ENCODE data around the gene TRPM1.

The TRPM1 gene

GRCh38 chr15:31025996-31026395 is 75.5 kb downstream of the TRPM1 start:
- no peaks in the 10 kb centered on the region for H3K27me3 ChIP-seq (ENCODE audit: control insufficient read depth in 1 of 2, insufficient read depth in 2 of 2, low read length in 2 of 2)
- H3K4me3 ChIP-seq (ENCODE audit: low read depth in 1 of 2, low read length in 2 of 2) = no peak overlapping the region
- H3K4me1 ChIP-seq (ENCODE audit: insufficient read depth, low read length) = no peaks in the 10 kb centered on the region
- H3K36me3 ChIP-seq (ENCODE audit: insufficient read depth, low read length) = no peaks in the 10 kb centered on the region
- no peak overlapping the region for H3K27ac ChIP-seq (ENCODE audit: low read depth, low read length)
- H3K9ac ChIP-seq (ENCODE audit: low read length) = no peak overlapping the region
- H3K9me3 ChIP-seq (ENCODE audit: low read length) = no peaks in the 10 kb centered on the region

- no peak overlapping the region for H3K9ac ChIP-seq (ENCODE audit: low read length)
- H3K27me3 ChIP-seq (ENCODE audit: control insufficient read depth in 1 of 2, insufficient read depth in 2 of 2, low read length in 2 of 2) = no peaks in the 10 kb centered on the region
- H3K4me3 ChIP-seq (ENCODE audit: low read depth in 1 of 2, low read length in 2 of 2) = no peak overlapping the region
- H3K9me3 ChIP-seq (ENCODE audit: low read length) = no peaks in the 10 kb centered on the region
- H3K36me3 ChIP-seq (ENCODE audit: insufficient read depth, low read length) = no peaks in the 10 kb centered on the region
- no peaks in the 10 kb centered on the region for H3K4me1 ChIP-seq (ENCODE audit: insufficient read depth, low read length)
- no peak overlapping the region for H3K27ac ChIP-seq (ENCODE audit: low read depth, low read length)
Observed at GRCh38 chr15:31024979-31025378, 76.5 kb downstream of the TRPM1 start.

DNA sequence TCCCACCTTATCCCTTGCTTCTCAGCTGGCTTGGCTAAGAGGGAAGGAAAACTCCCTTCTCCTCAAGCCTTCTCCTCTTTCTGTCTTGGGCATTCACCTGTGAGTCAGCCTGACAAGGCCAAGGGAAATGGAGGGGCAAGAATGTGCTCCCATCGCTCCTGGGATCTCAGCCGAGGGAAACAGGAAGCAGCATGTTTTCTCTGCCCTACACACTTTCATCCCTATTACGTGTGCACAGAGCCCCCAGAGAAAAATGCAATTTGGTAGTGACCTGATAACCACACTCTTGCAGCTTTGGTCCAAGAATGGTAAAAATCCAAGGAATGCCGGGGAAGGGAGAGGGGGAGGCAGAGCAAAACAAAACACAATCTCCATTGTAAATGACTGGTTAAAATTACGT is 77.2 kb downstream of the TRPM1 start:
- Histone ChIP-seq H3K9ac (ENCODE audit: low read length) (no peak overlapping the region), H3K9me3 (ENCODE audit: low read length) (no peaks in the 10 kb centered on the region), H3K36me3 (ENCODE audit: insufficient read depth, low read length) (no peaks in the 10 kb centered on the region), H3K4me3 (ENCODE audit: low read depth in 1 of 2, low read length in 2 of 2) (no peak overlapping the region), H3K27me3 (ENCODE audit: control insufficient read depth in 1 of 2, insufficient read depth in 2 of 2, low read length in 2 of 2) (no peaks in the 10 kb centered on the region), H3K27ac (ENCODE audit: low read depth, low read length) (no peak overlapping the region), H3K4me1 (ENCODE audit: insufficient read depth, low read length) (no peaks in the 10 kb centered on the region)

DNA sequence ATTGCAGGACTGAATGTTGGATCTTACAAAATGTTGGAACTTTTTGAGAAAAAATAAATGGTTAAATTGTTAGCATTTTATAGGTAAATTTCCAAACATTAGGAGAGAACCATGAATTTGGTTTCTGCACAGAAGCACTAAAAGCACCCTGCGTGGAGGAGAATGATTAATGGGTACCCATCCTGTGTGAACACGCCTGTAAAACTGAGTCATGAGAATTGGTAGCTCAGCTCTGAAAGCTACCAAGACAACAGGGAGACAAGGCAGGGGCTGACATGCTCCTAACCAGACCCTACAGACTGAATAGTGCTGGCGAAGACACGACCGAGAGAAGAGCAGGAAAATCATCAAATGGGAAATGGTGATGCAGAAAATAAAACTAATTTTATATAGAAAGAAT is 77.7 kb downstream of the TRPM1 start:
- Histone ChIP-seq H3K36me3 (ENCODE audit: insufficient read depth, low read length) (no peaks in the 10 kb centered on the region), H3K4me1 (ENCODE audit: insufficient read depth, low read length) (no peaks in the 10 kb centered on the region), H3K9me3 (ENCODE audit: low read length) (no peaks in the 10 kb centered on the region), H3K4me3 (ENCODE audit: low read depth in 1 of 2, low read length in 2 of 2) (no peak overlapping the region), H3K27ac (ENCODE audit: low read depth, low read length) (no peak overlapping the region), H3K27me3 (ENCODE audit: control insufficient read depth in 1 of 2, insufficient read depth in 2 of 2, low read length in 2 of 2) (no peaks in the 10 kb centered on the region), H3K9ac (ENCODE audit: low read length) (no peak overlapping the region)

DNA sequence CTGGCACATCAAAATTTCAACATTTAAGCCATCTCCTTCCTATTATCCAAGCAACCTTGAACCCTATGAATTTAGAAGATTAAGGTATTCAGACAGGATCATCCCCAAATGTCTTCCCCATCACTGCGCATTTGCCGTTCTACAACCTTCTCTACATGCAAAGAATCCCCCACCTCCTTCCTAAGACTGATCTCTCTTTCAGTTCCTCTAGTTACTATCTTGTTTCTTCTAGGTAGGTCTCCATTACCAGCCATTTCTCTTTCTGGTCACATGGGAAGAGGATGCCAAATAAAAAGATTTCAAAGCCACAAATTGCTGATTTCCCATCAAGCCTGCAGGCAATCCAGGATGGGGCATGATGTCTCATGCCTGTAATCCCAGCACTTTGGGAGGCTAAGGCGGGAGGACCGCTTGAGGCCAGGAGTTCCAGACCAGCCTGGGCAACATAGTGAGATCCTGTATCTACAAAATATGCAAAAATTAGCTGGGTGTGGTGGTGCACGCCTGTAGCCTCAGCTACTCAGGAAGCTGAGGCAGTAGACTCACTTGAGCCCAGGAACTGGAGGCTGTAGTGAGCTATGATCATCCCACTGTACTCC is 80.4 kb downstream of the TRPM1 start:
- no peaks in the 10 kb centered on the region for H3K4me1 ChIP-seq (ENCODE audit: insufficient read depth, low read length)
- no peak overlapping the region for H3K27ac ChIP-seq (ENCODE audit: low read depth, low read length)
- no peaks in the 10 kb centered on the region for H3K9me3 ChIP-seq (ENCODE audit: low read length)
- H3K27me3 ChIP-seq (ENCODE audit: control insufficient read depth in 1 of 2, insufficient read depth in 2 of 2, low read length in 2 of 2) = no peaks in the 10 kb centered on the region
- no peak overlapping the region for H3K9ac ChIP-seq (ENCODE audit: low read length)
- no peaks in the 10 kb centered on the region for H3K36me3 ChIP-seq (ENCODE audit: insufficient read depth, low read length)
- no peak overlapping the region for H3K4me3 ChIP-seq (ENCODE audit: low read depth in 1 of 2, low read length in 2 of 2)

DNA sequence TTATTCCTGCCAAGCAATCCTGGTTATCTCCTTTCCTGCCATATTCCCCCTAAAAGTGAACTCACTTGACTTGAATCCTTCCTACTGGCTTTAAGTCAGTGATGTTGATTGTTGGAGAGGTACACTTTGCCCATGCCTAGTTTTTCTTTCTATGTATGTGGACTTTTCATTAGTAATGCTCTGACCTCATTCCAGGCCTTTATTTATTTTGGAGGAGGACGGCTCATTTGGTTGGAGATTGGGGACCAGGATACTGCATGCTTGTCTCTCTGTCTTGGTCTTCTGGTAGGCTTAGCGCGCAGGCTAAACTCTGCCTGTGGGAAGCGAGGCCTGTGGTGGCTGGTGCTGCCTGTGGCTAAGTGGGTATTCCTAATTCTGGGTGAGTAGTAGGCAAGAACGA is 81.0 kb downstream of the TRPM1 start:
- Histone ChIP-seq H3K4me3 (ENCODE audit: low read depth in 1 of 2, low read length in 2 of 2) (no peak overlapping the region), H3K9ac (ENCODE audit: low read length) (no peak overlapping the region), H3K4me1 (ENCODE audit: insufficient read depth, low read length) (no peaks in the 10 kb centered on the region), H3K9me3 (ENCODE audit: low read length) (no peaks in the 10 kb centered on the region), H3K27me3 (ENCODE audit: control insufficient read depth in 1 of 2, insufficient read depth in 2 of 2, low read length in 2 of 2) (no peaks in the 10 kb centered on the region), H3K36me3 (ENCODE audit: insufficient read depth, low read length) (no peaks in the 10 kb centered on the region), H3K27ac (ENCODE audit: low read depth, low read length) (no peak overlapping the region)

DNA sequence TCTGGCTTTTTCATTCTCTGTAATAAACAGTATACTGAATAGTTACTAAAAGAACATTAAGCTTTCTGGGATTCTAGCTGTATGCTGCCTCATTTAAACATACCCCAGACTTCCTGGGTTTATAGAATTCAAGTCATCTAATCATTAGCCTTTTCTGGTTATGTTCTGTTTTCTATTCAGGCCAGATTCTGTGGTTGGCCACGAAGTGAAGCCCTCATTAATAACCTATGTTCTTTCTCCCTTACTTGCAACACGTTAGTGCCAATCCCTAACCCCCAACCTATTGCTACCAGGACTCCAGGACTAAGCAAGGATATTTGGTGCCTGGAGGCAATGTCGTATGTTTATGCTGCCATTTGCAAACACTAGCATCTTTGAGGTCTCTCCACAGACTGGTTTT is 81.5 kb downstream of the TRPM1 start:
- Histone ChIP-seq H3K9me3 (ENCODE audit: low read length) (no peaks in the 10 kb centered on the region), H3K27me3 (ENCODE audit: control insufficient read depth in 1 of 2, insufficient read depth in 2 of 2, low read length in 2 of 2) (no peaks in the 10 kb centered on the region), H3K4me3 (ENCODE audit: low read depth in 1 of 2, low read length in 2 of 2) (no peak overlapping the region), H3K27ac (ENCODE audit: low read depth, low read length) (no peak overlapping the region), H3K36me3 (ENCODE audit: insufficient read depth, low read length) (no peaks in the 10 kb centered on the region), H3K4me1 (ENCODE audit: insufficient read depth, low read length) (no peaks in the 10 kb centered on the region), H3K9ac (ENCODE audit: low read length) (no peak overlapping the region)

DNA sequence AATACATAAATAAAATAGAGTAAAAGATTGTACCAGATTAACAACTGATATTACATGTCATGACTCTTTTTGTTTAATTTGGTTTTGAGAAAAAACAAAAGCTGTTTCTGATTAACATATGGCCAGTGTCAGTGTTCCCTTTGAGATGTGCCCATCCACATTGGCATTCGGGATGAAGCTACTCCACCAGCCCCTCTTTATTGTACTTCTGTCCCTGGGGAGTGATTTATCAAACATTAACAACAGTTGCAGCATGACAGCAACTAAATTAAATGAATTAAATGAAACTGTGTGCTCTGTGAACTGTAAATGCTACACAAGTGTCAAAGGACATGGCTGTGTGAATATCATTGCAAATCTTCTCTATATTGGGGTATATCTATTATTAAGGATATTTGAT is 84.2 kb downstream of the TRPM1 start:
- no peak overlapping the region for H3K4me3 ChIP-seq (ENCODE audit: low read depth in 1 of 2, low read length in 2 of 2)
- no peaks in the 10 kb centered on the region for H3K27me3 ChIP-seq (ENCODE audit: control insufficient read depth in 1 of 2, insufficient read depth in 2 of 2, low read length in 2 of 2)
- H3K9me3 ChIP-seq (ENCODE audit: low read length) = peaks cover 3% of the 10 kb centered on the region
- H3K36me3 ChIP-seq (ENCODE audit: insufficient read depth, low read length) = no peaks in the 10 kb centered on the region
- no peak overlapping the region for H3K9ac ChIP-seq (ENCODE audit: low read length)
- no peak overlapping the region for H3K27ac ChIP-seq (ENCODE audit: low read depth, low read length)
- no peaks in the 10 kb centered on the region for H3K4me1 ChIP-seq (ENCODE audit: insufficient read depth, low read length)

DNA sequence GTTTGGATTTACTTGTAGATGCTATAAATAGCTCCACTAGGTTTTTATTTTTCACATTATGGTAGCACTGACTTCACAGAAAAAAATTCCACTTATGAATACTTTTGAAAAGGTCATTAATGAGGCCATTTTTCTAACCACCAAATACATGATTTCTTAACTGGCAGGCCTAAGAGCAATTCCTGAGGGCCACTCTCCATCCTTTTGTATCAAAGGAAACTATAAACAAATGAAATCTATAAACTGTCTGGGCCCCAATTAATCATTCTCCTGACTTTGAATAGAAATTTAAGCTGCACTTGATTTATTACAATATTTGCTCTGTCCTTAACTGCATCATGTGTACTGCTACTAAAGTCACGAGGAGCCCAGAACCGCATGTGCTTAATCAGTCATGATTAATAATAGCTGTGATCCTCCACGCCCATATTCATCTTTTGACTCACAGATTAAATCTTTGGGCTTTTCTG is 85.0 kb downstream of the TRPM1 start:
- no peak overlapping the region for H3K4me3 ChIP-seq (ENCODE audit: low read depth in 1 of 2, low read length in 2 of 2)
- no peaks in the 10 kb centered on the region for H3K4me1 ChIP-seq (ENCODE audit: insufficient read depth, low read length)
- H3K36me3 ChIP-seq (ENCODE audit: insufficient read depth, low read length) = no peaks in the 10 kb centered on the region
- H3K9me3 ChIP-seq (ENCODE audit: low read length) = peaks cover 4% of the 10 kb centered on the region
- H3K27ac ChIP-seq (ENCODE audit: low read depth, low read length) = no peak overlapping the region
- no peaks in the 10 kb centered on the region for H3K27me3 ChIP-seq (ENCODE audit: control insufficient read depth in 1 of 2, insufficient read depth in 2 of 2, low read length in 2 of 2)
- no peak overlapping the region for H3K9ac ChIP-seq (ENCODE audit: low read length)

GRCh38 chr15:31014608-31014925 is 87.0 kb downstream of the TRPM1 start:
- H3K4me3 ChIP-seq (ENCODE audit: low read depth in 1 of 2, low read length in 2 of 2) = no peak overlapping the region
- H3K27me3 ChIP-seq (ENCODE audit: control insufficient read depth in 1 of 2, insufficient read depth in 2 of 2, low read length in 2 of 2) = no peaks in the 10 kb centered on the region
- H3K9ac ChIP-seq (ENCODE audit: low read length) = no peak overlapping the region
- no peaks in the 10 kb centered on the region for H3K4me1 ChIP-seq (ENCODE audit: insufficient read depth, low read length)
- H3K36me3 ChIP-seq (ENCODE audit: insufficient read depth, low read length) = no peaks in the 10 kb centered on the region
- peaks cover 4% of the 10 kb centered on the region for H3K9me3 ChIP-seq (ENCODE audit: low read length)
- H3K27ac ChIP-seq (ENCODE audit: low read depth, low read length) = no peak overlapping the region

DNA sequence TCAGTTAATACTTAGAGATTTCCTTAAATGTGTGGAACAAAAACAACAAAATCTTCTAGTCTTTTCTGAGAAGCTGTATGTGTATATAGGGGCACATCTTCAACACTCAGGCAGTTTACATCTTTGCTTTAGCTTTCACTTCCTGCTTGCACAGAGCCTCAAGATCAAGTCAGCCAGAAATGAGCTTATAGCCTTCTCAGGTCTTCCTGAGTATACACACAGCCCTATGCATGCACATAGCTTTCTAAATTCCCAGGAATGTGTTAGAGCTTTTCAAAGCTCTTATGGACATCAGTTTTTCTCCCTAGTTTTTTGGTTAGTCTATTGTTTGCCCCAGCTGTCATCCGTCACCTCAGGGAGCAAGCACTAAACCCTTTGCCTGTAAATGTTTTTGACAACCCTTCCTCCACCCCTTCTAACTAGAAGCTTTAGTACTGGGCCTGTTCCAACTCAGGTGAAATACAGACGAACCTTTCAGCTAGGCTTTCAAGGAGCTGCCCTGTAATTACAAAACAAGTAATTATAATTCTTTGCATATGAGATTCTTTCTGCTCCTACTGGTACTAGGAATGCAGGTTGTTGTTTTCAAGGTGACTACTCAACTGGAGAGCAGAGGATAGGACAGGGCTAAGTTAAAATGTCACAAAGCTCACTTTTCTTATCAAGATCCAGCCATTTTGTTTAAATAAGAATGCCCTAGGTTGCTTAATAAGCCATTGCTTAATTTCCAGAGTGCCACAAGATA is 87.5 kb downstream of the TRPM1 start:
- H3K9me3 ChIP-seq (ENCODE audit: low read length) = peaks cover 4% of the 10 kb centered on the region
- H3K27me3 ChIP-seq (ENCODE audit: control insufficient read depth in 1 of 2, insufficient read depth in 2 of 2, low read length in 2 of 2) = no peaks in the 10 kb centered on the region
- no peak overlapping the region for H3K9ac ChIP-seq (ENCODE audit: low read length)
- no peak overlapping the region for H3K4me3 ChIP-seq (ENCODE audit: low read depth in 1 of 2, low read length in 2 of 2)
- H3K4me1 ChIP-seq (ENCODE audit: insufficient read depth, low read length) = no peaks in the 10 kb centered on the region
- H3K36me3 ChIP-seq (ENCODE audit: insufficient read depth, low read length) = no peaks in the 10 kb centered on the region
- H3K27ac ChIP-seq (ENCODE audit: low read depth, low read length) = no peak overlapping the region

GRCh38 chr15:31012455-31012854 is 89.1 kb downstream of the TRPM1 start:
- Histone ChIP-seq H3K9me3 (ENCODE audit: low read length) (peaks cover 4% of the 10 kb centered on the region), H3K27ac (ENCODE audit: low read depth, low read length) (no peak overlapping the region), H3K27me3 (ENCODE audit: control insufficient read depth in 1 of 2, insufficient read depth in 2 of 2, low read length in 2 of 2) (no peaks in the 10 kb centered on the region), H3K36me3 (ENCODE audit: insufficient read depth, low read length) (no peaks in the 10 kb centered on the region), H3K4me3 (ENCODE audit: low read depth in 1 of 2, low read length in 2 of 2) (no peak overlapping the region), H3K4me1 (ENCODE audit: insufficient read depth, low read length) (no peaks in the 10 kb centered on the region), H3K9ac (ENCODE audit: low read length) (no peak overlapping the region)

All from muscle layer of colon (tissue), 2 donors.